Measurements from ENCODE around the gene NINJ2. TPM values are rescaled to one million over a fixed set of nuclear protein-coding genes. Genes with fewer than 3 reads are reported as not detected.

Gene NINJ2
- total RNA-seq, 1 experiment from 2014 or later, result 0.24 TPM

DNA sequence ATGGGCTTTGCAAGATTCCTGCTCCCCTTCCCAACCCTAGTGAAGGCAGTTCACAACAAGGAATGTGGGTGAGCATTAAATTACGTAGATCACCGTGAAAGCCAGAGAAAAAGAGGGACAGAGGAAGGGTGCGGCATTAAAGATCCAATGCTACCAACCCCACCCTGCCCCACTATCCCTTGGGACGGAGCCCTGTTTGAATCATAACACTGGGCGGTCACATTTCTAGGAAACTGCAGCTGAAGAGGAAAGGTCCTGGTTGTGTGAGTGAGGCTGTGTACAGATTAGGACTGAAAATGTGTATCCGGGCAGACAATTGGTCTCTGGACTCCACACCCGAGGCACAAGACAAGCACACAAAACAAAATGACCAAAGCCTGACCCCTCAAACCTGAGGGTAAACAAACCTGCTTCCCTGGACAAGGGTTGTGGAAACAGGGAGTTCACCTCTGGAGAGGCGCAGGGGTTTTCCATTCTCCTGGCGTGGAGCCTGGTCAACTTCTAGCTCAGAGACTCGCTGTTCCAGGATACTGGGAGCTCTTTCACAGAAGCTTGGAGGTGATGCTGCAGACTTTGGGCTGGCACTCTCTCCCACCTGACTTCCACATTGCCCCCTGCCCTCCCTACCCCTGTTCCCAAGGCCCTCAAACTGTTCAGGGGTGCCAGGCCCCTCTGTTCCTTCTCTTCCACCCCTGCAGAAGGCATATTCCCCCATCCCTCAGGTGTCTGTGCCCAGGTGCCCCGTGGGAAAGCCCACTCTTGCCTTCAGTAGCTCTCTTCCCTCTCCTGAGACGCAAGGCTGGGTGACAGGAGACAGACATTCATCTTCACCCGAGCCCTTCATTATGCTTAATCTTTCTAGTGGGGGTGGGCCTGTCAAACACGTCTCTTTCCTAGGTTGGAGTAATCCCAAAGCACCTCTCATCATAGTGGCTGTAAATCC is 16.5 kb downstream of the NINJ2 start:
- H3K18ac ChIP-seq (ENCODE audit: insufficient read length, low read depth, low read length), result no peak overlapping the region
- no peak overlapping the region for H3K27ac ChIP-seq (ENCODE audit: insufficient read length, low read depth, low read length)
- no peaks in the 10 kb centered on the region for H3K79me1 ChIP-seq (ENCODE audit: insufficient read depth, low read depth, low read length, poor library complexity, severe bottlenecking)
- DNase-seq, result no peak
- no peak overlapping the region for H2BK5ac ChIP-seq (ENCODE audit: insufficient read length, low read length)
- H4K5ac ChIP-seq (ENCODE audit: insufficient read length, low read depth, low read length), result no peak overlapping the region
- no peak overlapping the region for H2BK12ac ChIP-seq (ENCODE audit: insufficient read length, low read depth, low read length)
- H3K27me3 ChIP-seq (ENCODE audit: insufficient read depth, low read length), result no peaks in the 10 kb centered on the region
- TF ChIP-seq, protein P1, sequence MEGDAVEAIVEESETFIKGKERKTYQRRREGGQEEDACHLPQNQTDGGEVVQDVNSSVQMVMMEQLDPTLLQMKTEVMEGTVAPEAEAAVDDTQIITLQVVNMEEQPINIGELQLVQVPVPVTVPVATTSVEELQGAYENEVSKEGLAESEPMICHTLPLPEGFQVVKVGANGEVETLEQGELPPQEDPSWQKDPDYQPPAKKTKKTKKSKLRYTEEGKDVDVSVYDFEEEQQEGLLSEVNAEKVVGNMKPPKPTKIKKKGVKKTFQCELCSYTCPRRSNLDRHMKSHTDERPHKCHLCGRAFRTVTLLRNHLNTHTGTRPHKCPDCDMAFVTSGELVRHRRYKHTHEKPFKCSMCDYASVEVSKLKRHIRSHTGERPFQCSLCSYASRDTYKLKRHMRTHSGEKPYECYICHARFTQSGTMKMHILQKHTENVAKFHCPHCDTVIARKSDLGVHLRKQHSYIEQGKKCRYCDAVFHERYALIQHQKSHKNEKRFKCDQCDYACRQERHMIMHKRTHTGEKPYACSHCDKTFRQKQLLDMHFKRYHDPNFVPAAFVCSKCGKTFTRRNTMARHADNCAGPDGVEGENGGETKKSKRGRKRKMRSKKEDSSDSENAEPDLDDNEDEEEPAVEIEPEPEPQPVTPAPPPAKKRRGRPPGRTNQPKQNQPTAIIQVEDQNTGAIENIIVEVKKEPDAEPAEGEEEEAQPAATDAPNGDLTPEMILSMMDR (conservative IDR thresholded peaks at IDR 0.05), result no peak
- no peak overlapping the region for H2BK120ac ChIP-seq (ENCODE audit: low read depth, low read length, poor library complexity, severe bottlenecking)
- no peak overlapping the region for H3K56ac ChIP-seq (ENCODE audit: insufficient read length, low read depth, low read length)
- no peak overlapping the region for H2AFZ ChIP-seq (ENCODE audit: low read length)
- no peak overlapping the region for H3K4ac ChIP-seq (ENCODE audit: low read depth, low read length)
- H4K8ac ChIP-seq (replicated peaks; ENCODE audit: insufficient read length, low read depth, low read length), result no peak overlapping the region
- Mint-ChIP-seq H3K27me3 (ENCODE audit: low read depth) (peaks cover 2% of the 10 kb centered on the region; the same call in 1 of the 2 replicates), H3K36me3 (ENCODE audit: insufficient read depth in 1 of 3, low read depth in 3 of 3) (no peaks in the 10 kb centered on the region), H3K9me3 (no peaks in the 10 kb centered on the region), H3K27ac (peak overlapping the region in 1 of 3 experiments; percentile 66; a peak in 1 of 7 replicates), H3K4me1 (peaks cover 6 to 11% of the 10 kb centered on the region in 2 experiments), H3K4me3 (no peak overlapping the region)
- no peaks in the 10 kb centered on the region for H3K9me3 ChIP-seq (ENCODE audit: control insufficient read depth, low read depth, low read length)
- WGBS (ENCODE audit: extremely low coverage, insufficient read length, low lambda C conversion rate), result no CpG with 5 or more reads among the region's 14 CpGs
- H3K79me2 ChIP-seq (ENCODE audit: insufficient read depth, low read length), result no peaks in the 10 kb centered on the region
- H2AK5ac ChIP-seq (ENCODE audit: insufficient read length, low read length), result no peak overlapping the region
- no peaks in the 10 kb centered on the region for H4K20me1 ChIP-seq (ENCODE audit: control insufficient read depth, insufficient read depth, insufficient read length)
- no peaks in the 10 kb centered on the region; the same call in 1 of the 2 replicates for H3K4me1 ChIP-seq (ENCODE audit: insufficient read depth, low read length)
- no peak overlapping the region for H3K14ac ChIP-seq (ENCODE audit: insufficient read depth, low read length)
- H3K23me2 ChIP-seq (ENCODE audit: insufficient read length, low read depth, low read length, poor library complexity, severe bottlenecking), result peaks cover 6% of the 10 kb centered on the region
- H3K4me2 ChIP-seq (ENCODE audit: insufficient read depth, insufficient read length, low read length), result no peak overlapping the region
- H4K91ac ChIP-seq (ENCODE audit: insufficient read length, low read depth, low read length), result no peak overlapping the region
- no peak overlapping the region for H3K9ac ChIP-seq (ENCODE audit: extremely low read depth, insufficient read length, low read length)
- no peak overlapping the region for H3T11ph ChIP-seq (ENCODE audit: low read length)
- H2BK15ac ChIP-seq (ENCODE audit: low read depth, low read length), result no peak overlapping the region
- no peak overlapping the region for H3K23ac ChIP-seq (ENCODE audit: insufficient read length, low read depth, low read length)
- H2BK20ac ChIP-seq (ENCODE audit: low read depth, low read length, poor library complexity, severe bottlenecking), result no peak overlapping the region

Measured in H9 (cell line).